Measurements from ENCODE around the gene LRRK1. TPM values are rescaled to one million over a fixed set of nuclear protein-coding genes. Genes with fewer than 3 reads are reported as not detected.

Gene LRRK1
- total and polyA plus RNA-seq, 8 donors, result 4.3 to 19.4 (median 11.1) TPM

- intact Hi-C loops (cut with DNase I), result no loop called here
- 86 to 89% methylated on average over 13 of the region's 13 CpGs for whole genome bisulfite sequencing, 2 donors
- Histone ChIP-seq H3K27me3 (no peaks in the 10 kb centered on the region), H3K4me3 (no peak overlapping the region), H3K27ac (no peak overlapping the region), H3K4me1 (no peaks in the 10 kb centered on the region), H3K9me3 (no peaks in the 10 kb centered on the region), H3K36me3 (peaks cover 0 to 7% (median 0%) of the 10 kb centered on the region in 3 donors)
- no peak for FAIRE-seq
- no peak for ATAC-seq
- peak in 1 of 6 donors; percentile 4 for DNase-seq
- TF ChIP-seq, protein P1, sequence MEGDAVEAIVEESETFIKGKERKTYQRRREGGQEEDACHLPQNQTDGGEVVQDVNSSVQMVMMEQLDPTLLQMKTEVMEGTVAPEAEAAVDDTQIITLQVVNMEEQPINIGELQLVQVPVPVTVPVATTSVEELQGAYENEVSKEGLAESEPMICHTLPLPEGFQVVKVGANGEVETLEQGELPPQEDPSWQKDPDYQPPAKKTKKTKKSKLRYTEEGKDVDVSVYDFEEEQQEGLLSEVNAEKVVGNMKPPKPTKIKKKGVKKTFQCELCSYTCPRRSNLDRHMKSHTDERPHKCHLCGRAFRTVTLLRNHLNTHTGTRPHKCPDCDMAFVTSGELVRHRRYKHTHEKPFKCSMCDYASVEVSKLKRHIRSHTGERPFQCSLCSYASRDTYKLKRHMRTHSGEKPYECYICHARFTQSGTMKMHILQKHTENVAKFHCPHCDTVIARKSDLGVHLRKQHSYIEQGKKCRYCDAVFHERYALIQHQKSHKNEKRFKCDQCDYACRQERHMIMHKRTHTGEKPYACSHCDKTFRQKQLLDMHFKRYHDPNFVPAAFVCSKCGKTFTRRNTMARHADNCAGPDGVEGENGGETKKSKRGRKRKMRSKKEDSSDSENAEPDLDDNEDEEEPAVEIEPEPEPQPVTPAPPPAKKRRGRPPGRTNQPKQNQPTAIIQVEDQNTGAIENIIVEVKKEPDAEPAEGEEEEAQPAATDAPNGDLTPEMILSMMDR (IDR thresholded peaks at IDR 0.05), result no peak
Measured at GRCh38 chr15:101026656-101027272, 107.6 kb downstream of the LRRK1 start.

DNA sequence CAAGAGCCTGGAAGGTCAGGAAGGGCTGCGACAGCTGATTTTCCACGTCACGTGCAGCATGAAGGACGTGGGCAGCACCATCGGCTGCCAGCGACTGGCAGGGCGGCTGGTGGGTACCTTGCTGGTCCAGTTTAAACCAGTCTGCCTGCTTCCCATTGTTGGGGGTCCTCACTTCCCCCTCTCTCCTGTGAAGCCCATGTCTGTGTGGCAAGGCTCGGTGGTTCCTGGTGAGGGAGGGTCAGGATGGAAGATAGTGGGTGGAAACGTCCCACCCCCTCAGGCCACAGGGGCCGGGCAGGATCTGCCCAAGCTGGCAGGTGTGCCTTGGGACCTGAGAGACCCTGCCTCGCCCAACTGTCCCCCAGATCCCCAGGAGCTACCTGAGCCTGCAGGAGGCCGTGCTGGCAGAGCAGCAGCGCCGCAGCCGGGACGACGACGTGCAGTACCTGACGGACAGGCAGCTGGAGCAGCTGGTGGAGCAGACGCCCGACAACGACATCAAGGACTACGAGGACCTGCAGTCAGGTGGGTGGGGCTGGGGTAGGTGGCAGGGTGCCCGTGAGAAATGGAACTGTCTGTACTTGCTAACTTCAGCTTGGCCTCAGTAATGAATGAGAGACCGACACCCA lies 108.2 kb downstream of the LRRK1 start:
- no peaks in the 10 kb centered on the region for H3K27me3 ChIP-seq
- 88 to 90% methylated on average over 25 of the region's 25 CpGs for WGBS, 2 donors
- peak in 2 of 6 donors; percentile 14 to 64 for DNase-seq
- intact Hi-C loops (cut with DNase I), result no loop called here
- TF ChIP-seq, protein P1 (IDR thresholded peaks at IDR 0.05), result no peak
- no peak for FAIRE-seq
- H3K36me3 ChIP-seq, result peaks cover 0 to 7% (median 0%) of the 10 kb centered on the region in 3 donors
- H3K27ac ChIP-seq, result no peak overlapping the region
- H3K4me3 ChIP-seq, result no peak overlapping the region
- no peaks in the 10 kb centered on the region for H3K4me1 ChIP-seq
- no peak for ATAC-seq
- no peaks in the 10 kb centered on the region for H3K9me3 ChIP-seq

DNA sequence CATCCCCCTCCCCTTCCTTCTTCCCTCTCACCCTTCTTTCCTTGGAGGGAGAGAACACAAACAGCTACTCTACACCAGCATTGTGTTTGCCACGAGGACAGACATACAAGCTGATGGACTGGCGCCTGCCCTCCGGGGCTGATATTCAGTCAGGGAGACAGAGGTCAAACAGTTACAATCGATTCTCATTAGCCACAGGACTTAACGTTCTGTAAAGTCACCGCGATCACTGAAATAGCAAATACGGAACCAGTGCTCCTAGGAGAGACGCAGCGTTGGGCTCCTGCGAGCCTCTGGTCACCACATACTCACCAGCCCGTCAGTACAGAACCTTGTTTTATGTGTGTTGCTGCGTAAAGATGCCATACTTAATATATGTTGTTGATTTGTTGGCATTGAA lies 108.8 kb downstream of the LRRK1 start:
- FAIRE-seq (no peak), DNase-seq (peak in 1 of 6 donors; percentile 2), ATAC-seq (no peak)
- 83 to 84% methylated on average over 13 of the region's 13 CpGs for WGBS, 2 donors
- TF ChIP-seq, protein P1 (IDR thresholded peaks at IDR 0.05), result no peak
- intact Hi-C loops (cut with DNase I), result no loop called here
- peaks cover 0 to 7% (median 0%) of the 10 kb centered on the region in 3 donors for H3K36me3 ChIP-seq
- H3K27me3 ChIP-seq, result no peaks in the 10 kb centered on the region
- H3K4me3 ChIP-seq, result no peak overlapping the region
- no peaks in the 10 kb centered on the region for H3K4me1 ChIP-seq
- H3K27ac ChIP-seq, result no peak overlapping the region
- no peaks in the 10 kb centered on the region for H3K9me3 ChIP-seq

DNA sequence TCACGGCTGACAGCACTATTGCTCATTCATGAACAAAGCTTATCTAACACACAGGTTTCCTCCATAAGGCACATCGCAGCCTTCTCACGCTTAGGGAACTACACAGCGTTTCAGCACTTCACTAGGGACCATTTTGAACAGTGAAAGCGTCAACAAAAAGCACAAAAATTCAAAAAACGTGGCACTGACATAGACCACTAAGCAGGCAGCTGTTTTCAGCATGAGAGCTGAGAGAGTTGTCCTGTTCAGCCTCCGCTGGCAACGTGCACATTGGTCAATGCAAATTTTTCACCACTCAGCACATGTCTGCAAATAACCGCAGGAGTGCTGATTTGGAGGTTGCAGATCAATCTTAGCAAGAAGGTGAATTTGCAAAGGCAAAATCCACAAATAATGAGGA lies 109.2 kb downstream of the LRRK1 start:
- intact Hi-C loops (cut with DNase I), result no loop called here
- peaks cover 0 to 7% (median 0%) of the 10 kb centered on the region in 3 donors for H3K36me3 ChIP-seq
- no peak for FAIRE-seq

More for the DNA sequence above, 109.2 kb downstream of the LRRK1 start:
- Histone ChIP-seq H3K4me1 (no peaks in the 10 kb centered on the region), H3K9me3 (no peaks in the 10 kb centered on the region), H3K27me3 (no peaks in the 10 kb centered on the region), H3K4me3 (no peak overlapping the region), H3K27ac (no peak overlapping the region)
- TF ChIP-seq, protein P1 (IDR thresholded peaks at IDR 0.05), result no peak
- DNase-seq (peak in 1 of 6 donors; percentile 6), ATAC-seq (no peak)
- WGBS, 2 donors, result 77 to 84% methylated on average over 9 of the region's 9 CpGs
